Right lung (tissue), 10 donors: Measurements from ENCODE around the gene LRRC8B. TPM values are rescaled to one million over a fixed set of nuclear protein-coding genes. Genes with fewer than 3 reads are reported as not detected.
"Not testable (repeated sequence)": the region's sequence is repeated elsewhere in the genome, so short reads cannot be mapped to it uniquely, and the experiment has no call there.

Experiments
- DNase-seq, 2 donors: peaks; one replicate each; pipeline ENCODE4 v3.0.0-alpha.2; 2013
- long read RNA-seq, 8 donors: transcript quantifications; one replicate each; lab custom pipeline, GENCODE V29; 2026
- polyA plus RNA-seq, 5 donors: library from polyadenylated mRNA; unstranded; fragments of 120-200 nt; gene quantifications; one replicate each; pipeline versions ENCODE4 v1.2.1 to v1.2.3, GENCODE V29; 2013; ENCODE audit warnings: inconsistent platforms in 1 of 5, low replicate concordance in 1 of 5; ENCODE audit not compliant: insufficient read length in 5 of 5, insufficient read depth in 1 of 5

LRRC8B gene
- polyA plus RNA-seq: 10 to 100 TPM in 2 of 5 donors, 1 to 10 TPM in 3; 6.5 to 11.6 (median 9.9) TPM
- long read RNA-seq, donor 1, full-length matches to known transcripts: 1 of 1 reads
- long read RNA-seq, donor 1, partial matches to known transcripts: 0 of 1 reads
- long read RNA-seq, donor 1, other reads (novel, unspliced or antisense): 0 of 1 reads
- long read RNA-seq, donor 2, full-length matches to known transcripts: 1 of 1 reads
- long read RNA-seq, donor 2, partial matches to known transcripts: 0 of 1 reads
- long read RNA-seq, donor 2, other reads (novel, unspliced or antisense): 0 of 1 reads
- long read RNA-seq, donor 3: 0 reads
- long read RNA-seq, donor 4, full-length matches to known transcripts: 1 of 1 reads
- long read RNA-seq, donor 4, partial matches to known transcripts: 0 of 1 reads
- long read RNA-seq, donor 4, other reads (novel, unspliced or antisense): 0 of 1 reads
- long read RNA-seq, donor 5: 0 reads
- long read RNA-seq, donor 6: 0 reads
- long read RNA-seq, donor 7, full-length matches to known transcripts: 3 of 3 reads
- long read RNA-seq, donor 7, partial matches to known transcripts: 0 of 3 reads
- long read RNA-seq, donor 7, other reads (novel, unspliced or antisense): 0 of 3 reads
- long read RNA-seq, donor 8: 0 reads

DNA sequence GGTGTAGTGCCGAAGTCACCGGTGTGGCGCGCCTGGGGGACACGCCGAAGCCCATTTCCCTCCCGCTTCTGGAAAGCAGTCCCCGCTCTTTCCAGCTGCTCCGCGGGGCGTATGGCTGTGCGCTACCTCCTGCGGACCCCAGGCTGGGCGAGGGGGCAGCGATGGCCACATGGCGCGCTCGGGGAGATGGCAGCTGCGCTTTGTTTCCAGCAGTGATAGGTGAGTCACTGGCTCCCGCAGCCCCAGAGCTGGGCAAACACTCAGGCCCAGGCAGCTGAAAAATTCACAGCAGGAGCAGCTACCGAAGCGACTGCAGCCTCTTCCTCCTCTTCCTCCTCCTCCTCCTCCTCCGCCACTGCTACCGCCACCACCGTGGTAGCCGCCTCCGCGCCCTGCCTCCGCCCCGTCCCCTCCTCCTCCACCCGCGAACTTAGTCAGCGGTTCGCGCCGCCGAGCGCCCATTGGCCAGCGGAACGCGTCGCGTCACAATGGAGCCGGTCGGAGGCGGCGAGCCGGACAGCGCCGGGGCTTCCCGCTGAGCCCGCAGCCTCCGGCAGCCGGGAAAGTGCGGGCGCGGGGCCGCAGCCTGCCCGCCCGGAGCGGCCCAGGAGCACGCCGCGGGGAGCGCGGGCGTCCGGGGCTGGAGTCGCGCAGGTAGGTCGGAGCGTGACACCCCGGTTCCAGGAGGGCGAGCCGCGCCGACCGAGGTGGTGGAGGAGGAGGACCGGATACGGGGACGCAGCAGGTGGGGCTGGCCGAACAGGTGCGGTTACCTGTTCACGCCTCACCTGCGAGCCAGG lies at the start of gene LRRC8B:
TSS of gene LRRC8B (plus strand) at position 461 of the 800 bp plus-strand sequence. CDS start 57,822 bp downstream, outside the sequence.
- peak; percentile 87 for DNase-seq

DNA sequence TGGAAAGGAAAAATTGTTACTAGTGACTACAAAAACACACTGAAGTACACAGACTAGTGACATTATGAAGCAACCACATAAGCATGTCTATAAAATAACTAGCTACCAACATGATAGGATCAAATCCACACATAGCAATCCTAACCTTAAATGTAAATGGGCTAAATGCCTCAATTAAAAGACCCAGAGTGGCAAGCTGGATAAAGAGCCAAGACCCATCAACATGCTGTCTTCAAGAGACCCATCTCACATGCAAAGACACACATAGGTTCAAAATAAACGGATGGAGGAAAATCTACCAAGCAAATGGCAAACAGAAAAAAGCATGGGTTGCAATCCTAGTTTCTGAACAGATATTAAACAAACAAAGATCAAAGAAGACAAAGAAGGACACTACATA lies 49.4 kb upstream of the LRRC8B start:
- no peak for DNase-seq

DNA sequence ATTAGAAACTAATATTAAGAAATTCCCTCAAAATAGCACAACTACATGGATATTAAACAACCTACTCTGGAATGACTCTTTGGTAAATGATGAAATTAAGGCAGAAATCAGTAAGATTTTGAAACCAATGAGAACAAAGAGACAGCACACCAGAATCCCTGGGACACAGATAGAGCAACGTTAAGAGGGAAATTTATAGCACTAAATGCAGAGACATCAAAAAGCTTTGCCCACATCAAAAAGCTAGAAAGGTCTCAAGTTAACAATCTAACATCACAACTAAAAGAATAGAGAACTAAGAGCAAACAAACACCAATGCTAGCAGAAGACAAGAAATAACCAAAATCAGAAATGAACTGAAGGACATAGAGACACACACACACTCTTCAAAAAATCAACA lies 48.6 kb upstream of the LRRC8B start:
- DNase-seq: no peak

DNA sequence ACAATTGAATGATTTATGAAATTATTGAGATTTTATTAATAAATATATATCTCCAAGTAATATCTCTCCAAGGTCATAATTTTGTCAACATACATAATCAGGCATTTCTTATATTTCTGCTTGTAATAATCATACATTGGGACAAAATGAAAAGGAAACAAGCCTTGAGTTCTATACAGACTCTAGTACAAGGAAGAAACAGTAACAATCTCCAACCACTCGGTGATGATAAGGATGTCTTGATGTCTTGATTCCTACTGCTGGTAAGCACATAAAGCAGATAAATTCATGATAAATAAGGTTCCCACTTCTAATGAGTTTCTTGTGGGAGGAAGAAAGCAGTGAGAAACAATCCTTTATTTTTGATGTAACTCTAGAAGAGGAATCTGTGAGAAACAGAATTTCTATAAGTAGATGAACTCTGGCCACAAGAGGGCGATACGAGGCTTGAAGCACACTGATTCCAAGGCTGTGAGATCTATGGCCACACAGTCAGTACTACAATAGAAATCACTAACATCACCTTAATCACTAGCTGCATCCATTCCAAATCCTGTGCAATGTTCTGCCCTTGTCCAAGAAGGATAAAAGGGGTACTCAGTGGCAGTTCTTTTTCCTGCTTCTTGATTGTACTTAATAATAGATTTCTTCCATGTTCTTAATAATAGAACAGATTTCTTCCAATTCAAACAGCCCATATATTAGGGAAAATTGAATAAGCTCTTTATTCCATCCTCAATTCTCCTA lies 41.4 kb upstream of the LRRC8B start:
- peak; percentile 49 to 71 for DNase-seq

DNA sequence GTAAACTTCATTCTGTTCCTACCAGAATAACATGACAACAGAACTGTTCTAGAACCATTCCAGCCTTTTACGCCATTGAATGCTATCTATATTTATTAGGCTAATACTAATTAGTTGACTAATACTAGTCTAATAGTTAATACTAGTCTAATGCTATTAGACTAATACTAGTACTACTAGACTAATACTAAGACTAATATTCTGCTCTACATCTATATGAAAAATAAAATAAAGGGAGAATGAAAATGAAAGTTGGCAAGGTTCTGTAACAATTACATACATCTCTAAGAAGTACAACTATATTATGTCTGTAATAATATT lies 40.9 kb upstream of the LRRC8B start:
- no peak for DNase-seq

DNA sequence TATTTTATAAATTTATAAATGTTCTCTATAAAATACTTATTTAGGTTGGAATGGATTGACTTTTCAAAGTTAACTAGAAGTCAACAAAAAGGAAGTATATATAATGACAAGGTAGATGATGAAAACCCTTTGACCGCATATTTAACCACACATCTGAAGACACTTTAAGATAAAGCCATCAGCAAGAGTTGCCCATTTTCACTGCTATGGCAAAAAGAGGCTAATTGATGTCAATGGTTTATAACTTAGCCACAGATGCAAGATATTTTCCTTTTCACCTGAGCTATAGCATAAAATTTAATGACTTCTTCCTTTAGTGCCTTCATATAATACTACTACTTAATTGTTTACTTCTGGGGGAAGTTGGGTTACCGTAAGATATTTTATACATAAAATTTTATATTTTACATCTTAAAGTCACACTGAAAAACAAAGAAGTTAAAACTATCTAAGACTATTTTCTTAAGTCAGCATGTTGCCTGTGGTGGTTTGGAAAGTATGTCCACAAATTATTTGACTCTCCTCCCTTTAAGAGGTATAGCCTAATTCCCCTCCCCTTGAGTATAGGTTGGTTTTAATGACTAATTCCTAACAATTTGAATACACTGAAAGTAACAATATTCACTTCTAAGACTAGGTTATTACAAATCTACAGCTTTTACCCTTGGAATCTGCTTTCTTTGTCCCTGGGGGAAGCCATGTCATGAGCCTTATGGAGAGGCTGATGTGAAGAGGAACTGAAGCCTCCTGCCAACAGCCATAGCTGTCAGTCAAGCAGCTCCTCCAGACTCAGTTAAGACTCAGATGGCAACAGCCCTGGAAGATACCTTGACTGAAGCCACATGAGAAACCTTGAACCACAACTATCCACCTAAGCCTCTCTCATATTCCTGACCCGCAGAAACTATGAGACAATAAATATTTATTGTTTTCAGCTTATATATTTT lies 40.3 kb upstream of the LRRC8B start:
- DNase-seq: no peak

DNA sequence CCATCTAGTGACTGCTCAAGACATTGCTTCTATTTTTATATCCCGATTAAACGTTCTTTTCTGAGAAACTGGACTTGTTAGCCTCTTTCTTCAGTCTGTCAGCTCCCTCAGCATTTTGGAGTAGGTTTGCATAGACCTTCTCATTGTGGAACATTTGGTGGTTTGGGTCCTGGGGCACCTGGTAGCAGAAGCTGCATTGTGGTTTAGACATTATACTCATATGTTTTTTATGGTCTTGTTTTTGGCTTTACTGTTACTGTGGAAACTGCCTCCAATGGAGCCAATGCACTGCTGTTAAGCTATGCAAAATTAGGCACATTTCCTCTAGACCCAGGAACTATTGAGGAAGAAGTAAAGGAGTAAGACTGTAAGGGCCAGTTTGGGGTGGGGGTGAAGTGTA lies 36.7 kb upstream of the LRRC8B start:
- DNase-seq: no peak

DNA sequence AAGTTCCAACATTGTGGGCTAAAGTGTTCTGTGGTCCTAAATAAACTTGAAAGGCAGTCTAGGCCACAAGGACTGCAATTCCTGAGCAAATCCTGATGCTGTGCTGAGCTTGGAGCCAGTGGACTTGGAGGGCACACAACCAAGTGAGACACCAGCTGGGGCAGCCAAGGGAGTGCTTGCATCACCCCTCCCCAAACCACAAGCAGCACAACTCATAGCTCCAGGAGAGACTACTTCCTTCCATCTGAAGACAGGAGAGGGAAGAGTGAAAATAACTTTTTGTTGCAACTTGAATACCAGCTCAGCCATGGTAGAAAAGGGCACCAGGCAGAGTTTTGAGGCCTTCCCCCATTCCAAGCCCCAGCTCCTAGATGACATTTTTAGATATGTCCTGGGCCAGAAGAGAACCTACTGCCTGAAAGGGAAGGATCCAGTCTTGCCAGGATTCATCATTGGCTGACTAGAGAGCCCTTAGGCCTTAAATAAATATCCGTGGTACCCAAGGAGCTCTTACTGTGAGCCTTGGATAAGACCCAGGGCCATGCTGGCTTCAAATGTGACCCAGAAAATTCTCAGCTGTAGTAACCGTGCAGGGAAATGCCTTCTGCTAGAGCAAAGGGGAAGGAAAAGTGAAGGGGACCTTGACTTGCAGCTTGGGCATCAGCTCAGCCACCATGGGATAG lies 35.4 kb upstream of the LRRC8B start:
- no peak for DNase-seq

DNA sequence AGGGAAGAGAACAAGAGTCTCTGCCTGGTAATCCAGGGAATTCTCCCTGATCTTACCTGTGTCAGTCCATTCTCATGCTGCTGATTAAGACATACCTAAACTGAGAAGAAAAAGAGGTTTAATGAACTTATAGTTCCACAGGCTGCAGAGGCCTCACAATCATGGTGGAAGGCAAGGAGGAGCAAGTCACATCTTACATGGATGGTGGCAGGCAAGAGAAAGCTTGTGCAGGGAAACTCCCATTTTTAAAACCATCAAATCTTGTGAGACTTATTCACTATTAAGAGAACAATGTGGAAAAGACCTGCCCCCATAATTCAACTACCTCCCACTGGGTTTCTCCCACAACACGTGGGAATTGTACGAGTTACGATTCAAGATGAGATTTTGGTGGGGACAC lies 34.2 kb upstream of the LRRC8B start:
- DNase-seq: no peak

DNA sequence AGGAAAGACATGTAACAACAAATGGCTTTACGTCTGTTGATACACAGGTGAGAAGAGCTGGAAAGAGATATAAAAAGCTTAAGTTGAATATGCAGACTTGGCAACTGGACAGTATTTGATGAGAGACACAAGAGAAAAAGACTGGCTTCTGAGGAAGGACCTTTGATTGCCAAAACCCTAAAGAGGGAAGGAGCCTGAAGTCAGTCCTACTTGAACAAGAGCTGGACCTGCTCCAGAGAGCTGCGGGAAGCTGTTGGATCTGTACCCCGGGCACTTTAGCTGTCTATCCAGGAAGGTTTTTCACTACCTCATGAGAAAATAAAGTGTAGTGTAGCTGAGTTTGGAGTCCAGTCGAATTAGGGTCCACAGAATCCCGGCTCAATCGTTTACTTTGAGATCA lies 25.3 kb upstream of the LRRC8B start:
- DNase-seq: no peak

DNA sequence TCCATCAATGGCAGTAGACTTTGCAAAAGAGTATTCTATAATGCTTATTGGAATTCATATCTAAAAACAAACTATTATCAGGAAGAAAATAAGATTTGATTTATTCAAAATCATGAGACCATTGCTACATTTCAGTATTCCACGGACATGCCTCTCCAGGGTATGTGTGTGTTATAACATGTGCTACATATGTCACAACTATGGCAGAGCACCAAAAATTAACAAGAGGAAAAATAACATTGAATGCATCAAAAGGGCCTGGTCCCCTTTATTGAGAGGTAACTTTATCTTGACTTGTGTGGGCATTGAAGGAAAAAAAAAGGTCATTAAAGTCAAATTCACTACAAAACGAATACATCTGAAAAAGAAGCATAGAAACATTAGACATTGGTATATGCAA lies 22.6 kb upstream of the LRRC8B start:
- no peak for DNase-seq

DNA sequence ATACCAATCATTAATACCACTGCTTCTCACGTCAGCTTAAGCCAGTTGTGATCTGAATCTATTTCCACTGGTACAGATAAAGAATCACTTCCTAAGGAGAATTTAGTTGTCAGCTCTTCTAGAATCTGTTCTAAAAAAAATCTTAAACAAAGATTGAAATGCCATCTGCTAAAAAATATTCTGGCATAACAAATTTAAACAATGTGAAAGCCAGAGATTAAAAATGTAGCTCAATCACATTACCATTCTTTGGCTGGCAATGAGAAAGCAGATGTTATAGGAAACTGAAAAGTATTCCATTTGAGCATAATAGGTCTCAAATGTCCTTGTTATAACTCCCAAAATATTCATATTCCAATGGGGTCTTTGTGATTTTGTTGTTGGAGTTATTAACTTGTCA lies 21.7 kb upstream of the LRRC8B start:
- DNase-seq: no peak

DNA sequence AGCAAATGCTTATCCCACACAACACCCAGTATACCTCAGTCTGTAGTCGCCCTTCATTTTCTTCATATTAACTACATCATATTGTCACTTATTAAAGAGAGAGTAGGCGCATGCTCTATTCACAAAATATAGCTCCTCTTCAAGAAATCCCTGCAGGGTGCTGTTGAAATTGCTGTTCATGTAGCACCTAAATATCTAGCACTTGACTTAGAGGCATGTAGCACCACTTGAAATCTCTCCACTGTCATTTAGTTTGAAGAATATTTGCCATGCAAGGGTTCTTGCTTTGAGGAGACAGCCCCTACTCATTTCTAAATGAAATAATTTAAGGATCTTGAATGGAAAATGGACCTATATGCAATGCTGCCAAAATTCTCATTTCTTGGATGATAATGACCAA lies 20.9 kb upstream of the LRRC8B start:
- no peak for DNase-seq

DNA sequence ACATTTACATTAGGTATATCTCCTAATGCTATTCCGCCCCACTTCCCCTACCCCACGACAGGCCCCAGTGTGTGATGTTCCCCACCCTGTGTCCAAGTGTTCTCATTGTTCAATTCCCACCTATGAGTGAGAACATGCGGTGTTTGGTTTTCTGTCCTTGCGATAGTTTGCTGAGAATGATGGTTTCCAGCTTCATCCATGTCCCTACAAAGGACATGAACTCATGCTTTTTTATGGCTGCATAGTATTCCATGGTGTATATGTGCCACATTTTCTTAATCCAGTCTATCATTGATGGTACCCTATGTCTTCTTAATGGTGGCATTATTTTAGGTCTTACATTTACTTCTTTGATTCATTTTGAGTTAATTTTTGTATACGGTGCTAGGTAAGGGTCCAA lies 14.6 kb upstream of the LRRC8B start:
- not testable (repeated sequence) for DNase-seq

DNA sequence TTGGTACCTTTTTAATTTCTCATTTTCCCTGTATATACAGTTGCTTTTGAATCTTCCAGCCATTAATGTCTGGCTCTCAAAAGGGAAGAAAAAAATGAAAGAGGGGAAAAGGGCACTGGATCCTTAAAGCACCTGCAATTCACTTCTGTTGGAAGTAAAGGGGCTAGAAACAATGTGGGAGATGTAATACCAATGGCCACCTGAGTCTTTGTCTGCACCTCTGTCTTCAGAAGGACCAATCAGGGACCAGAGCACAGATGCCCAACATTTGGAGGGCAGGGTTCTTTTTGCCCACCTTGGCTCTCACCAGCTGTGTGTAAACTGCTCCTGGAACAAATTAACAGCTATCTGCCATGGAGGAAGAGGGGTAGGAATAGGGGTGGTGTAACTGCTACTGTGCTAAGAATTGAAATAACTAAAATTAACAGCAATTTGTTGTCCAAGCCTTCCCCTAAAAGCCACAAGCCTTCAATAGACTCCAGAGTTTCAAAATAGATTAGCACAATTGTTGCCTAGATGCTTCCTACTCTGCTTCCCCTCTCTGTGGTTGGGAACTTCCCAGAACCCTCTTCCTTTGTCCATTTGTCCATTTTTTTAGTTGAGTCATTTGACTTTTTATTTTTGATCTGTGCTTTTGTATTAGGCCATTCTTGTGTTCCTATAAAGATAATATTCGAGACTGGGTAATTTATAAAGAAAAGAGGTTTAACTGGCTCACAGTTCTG lies 11.5 kb upstream of the LRRC8B start:
- DNase-seq: no peak

DNA sequence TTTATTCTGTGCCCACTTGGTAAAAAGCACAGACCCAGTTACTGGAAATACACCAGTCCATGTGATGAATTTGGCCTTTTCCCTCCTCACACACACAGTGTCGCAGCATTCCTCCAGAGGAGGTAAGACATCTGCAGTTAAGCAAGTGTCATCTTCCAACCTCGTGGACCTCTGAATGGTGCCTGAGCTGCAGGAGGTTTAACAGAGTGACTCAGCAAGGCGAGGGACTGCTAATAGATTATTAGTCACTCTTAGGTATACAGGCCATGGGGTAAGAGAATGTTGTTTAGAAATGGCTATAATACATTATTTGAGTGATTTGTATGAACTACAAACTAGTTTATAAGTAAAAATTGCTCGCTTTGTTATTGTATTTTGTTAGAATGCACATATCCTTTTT lies 8.6 kb upstream of the LRRC8B start:
- DNase-seq: no peak

DNA sequence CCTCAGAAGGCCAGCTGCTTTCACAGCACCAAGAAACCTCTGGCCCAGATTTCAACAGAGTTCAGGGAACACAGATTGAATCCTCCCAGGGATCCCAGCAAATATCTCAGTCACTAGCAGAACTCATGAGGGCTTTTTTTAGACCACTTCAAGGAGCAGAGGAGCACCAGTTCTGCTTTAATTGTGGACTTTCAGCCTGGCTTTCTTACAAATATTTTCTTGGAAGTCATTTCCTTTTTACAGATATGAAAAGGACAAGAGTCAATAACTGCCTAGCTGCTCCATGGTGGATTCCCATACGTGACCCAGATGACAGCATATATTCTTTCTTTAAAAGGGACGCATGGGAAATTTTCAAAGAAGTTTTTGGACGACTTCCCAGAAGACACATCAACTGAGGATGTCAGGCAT lies 6.4 kb upstream of the LRRC8B start:
- DNase-seq: peak; percentile 20 to 27

DNA sequence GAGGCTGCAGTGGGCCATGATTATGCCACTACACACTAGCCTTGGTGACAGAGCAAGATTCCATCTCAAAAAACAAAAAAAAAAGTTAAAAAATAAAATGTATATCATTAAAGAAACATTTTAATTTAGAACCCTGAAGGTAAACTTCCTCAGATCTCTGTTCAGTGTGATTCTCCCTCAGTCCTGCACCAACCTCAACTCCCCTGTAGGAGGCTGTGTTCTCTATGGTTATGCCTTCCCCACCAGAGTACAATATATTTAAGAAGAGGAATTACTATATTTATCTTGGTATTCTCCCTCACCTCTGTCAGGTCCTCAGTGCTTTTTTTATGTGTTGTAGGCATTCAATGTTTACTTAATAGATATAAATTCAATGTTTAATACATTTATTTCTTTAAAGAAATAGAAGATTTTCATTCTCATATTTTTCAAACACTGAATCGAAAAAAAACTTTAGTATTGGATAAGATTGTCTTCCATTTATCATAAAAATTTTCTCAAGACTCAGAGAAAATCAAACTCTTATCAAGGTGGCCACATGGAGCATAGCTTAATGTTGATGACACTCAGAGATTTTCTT lies 4.8 kb upstream of the LRRC8B start:
- DNase-seq: no peak

DNA sequence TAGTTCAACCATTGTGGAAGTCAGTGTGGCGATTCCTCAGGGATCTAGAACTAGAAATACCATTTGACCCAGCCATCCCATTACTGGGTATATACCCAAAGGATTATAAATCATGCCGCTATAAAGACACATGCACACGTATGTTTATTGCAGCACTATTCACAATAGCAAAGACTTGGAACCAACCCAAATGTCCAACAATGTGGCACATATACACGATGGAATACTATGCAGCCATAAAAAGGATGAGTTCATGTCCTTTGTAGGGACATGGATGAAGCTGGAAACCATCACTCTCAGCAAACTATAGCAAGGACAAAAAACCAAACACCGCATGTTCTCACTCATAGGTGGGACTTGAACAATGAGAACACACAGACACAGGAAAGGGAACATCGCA lies 2.7 kb upstream of the LRRC8B start:
- DNase-seq: not testable (repeated sequence)
